ENCODE measurements around the gene ABCD1. TPM values are rescaled to one million over a fixed set of nuclear protein-coding genes. Genes with fewer than 3 reads are reported as not detected.

ABCD1 gene
- total RNA-seq, 1 donor from 2014 or later: 19.3 TPM

DNA sequence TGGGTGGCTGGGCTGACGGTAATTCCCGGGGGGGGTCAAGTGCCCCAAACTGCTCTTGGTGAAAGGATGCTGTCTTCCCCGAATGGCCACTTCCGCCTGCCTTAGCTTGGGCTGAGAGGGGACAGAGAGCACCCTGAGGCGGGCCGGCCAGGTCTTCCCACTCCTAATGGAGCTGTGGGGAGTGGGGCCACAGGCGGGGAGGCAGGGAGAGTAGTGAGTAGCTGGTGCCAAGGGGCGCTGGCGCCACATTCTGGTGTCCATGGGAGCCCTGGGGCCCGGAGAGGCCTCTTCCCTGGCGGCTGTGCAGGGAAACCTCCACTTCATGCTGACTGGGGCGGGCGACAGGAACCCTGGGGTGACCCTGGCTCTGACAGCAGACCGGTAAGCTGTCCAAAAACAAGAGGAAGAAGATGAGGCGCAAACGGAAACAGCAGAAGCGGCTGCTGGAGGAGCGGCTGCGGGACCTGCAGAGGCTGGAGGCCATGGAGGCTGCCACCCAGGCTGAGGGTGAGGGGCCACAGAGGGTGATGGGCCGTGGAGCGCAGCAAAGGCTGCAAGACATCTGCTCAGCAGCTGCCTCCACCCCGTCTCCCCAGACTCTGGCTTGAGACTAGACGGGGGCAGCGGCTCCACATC lies 58.8 kb downstream of the ABCD1 start:
- intact Hi-C loops (cut with micrococcal nuclease): no loop called here

- intact Hi-C loops (cut with micrococcal nuclease): no loop called here
Observed at GRCh38 chrX:153784325-153784967, 59.8 kb downstream of the ABCD1 start.

- intact Hi-C loops (cut with micrococcal nuclease): no loop called here
Observed at GRCh38 chrX:153786669-153787068, 62.0 kb downstream of the ABCD1 start.

DNA sequence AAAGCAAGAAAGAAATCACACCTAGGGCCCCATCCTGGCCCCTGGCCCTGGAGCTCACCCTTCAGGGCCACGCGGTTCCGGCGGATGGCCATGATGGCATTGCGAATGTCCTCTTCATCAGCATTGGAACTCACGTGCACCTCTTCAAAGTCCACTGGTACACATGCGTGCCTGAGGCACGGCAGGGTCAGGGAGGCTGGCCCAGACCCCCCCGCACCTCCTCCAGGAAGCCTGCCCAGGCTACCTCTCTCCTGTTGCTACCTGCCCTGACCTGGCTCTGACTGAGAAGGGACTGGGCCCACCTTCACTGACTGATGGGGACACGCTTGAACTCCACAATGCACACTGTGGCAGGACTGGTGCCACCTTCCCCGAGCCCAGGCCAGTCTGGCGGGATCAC lies 65.0 kb downstream of the ABCD1 start:
- intact Hi-C loops (cut with micrococcal nuclease): loop anchor here (5.0 kb wide), 1 partner anchor 192 kb away; the partner anchor contains the start of gene CCNQ

- intact Hi-C loops (cut with micrococcal nuclease): loop anchor here (5.0 kb wide), 1 partner anchor 194 kb away; the partner anchor contains the start of gene CCNQ
Observed at GRCh38 chrX:153791104-153791852, 66.6 kb downstream of the ABCD1 start.

DNA sequence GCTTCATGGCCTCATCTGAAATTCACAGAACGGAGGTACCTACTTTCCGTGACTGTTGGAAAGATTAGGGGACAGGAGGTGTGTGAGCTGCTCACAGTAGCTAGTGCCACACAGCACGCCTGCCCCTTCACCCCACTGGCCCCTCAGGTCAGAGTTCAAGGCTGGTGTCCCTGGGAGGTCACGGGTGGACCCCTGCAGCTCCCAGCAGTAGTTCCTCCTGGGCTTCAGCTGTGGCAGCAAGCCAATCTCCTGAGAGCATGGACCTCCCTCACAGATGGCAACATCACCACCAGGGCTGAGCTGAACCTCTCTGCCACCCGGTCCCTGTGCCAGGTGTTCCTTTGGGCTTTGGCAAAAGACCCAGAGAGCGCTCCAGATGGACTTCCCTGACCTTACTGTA lies 67.7 kb downstream of the ABCD1 start:
- intact Hi-C loops (cut with micrococcal nuclease): loop anchor here (5.0 kb wide), 1 partner anchor 195 kb away; the partner anchor contains the start of gene CCNQ

DNA sequence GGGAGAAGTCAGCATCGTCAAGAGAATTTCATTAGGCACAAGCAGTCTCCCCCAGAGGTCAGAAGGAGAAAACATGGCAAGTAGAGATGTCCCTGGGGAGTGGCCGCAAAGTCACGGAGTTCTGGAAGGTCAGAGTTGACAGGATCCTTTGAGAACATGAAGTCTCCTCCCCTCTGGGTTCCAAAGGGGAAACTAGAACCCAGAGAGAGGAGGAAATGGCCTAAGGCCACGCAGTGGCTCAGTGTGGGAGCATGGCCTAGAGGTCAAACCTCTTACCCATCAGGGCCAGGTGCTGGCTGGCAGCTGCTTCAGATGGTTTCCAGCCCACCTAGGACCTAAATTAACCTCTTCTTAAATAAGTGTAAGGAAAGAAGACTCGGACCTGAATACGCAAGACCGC lies 68.6 kb downstream of the ABCD1 start:
- intact Hi-C loops (cut with micrococcal nuclease): loop anchor here (5.0 kb wide), 1 partner anchor 196 kb away; the partner anchor contains the start of gene CCNQ

Other genes with a start within 250 kb of the ABCD1 start
- gene BGN, start 229.9 kb upstream of the ABCD1 start, total RNA-seq: not detected in 2 replicates
- gene ATP2B3, start 207.2 kb upstream of the ABCD1 start, total RNA-seq: 0.07 and 0.12 TPM in 2 replicates
- gene CCNQ, start 125.7 kb upstream of the ABCD1 start, total RNA-seq: 22.7 and 23.3 TPM in 2 replicates
- not detected in 2 replicates for gene DUSP9, start 77.7 kb upstream of the ABCD1 start, total RNA-seq
- gene PNCK, start 51.0 kb upstream of the ABCD1 start, total RNA-seq: not detected in 2 replicates
- gene SLC6A8, start 36.9 kb upstream of the ABCD1 start, total RNA-seq: 2.3 and 3.1 TPM in 2 replicates
- gene BCAP31, start 469 bp upstream of the ABCD1 start, total RNA-seq: 168 and 173 TPM in 2 replicates
- 0.34 and 0.80 TPM in 2 replicates for gene PLXNB3, start 39.4 kb downstream of the ABCD1 start, total RNA-seq
- not detected in 2 replicates for gene SRPK3, start 56.2 kb downstream of the ABCD1 start, total RNA-seq
- gene IDH3G, start 69.5 kb downstream of the ABCD1 start, total RNA-seq: 72.0 and 74.2 TPM in 2 replicates
- 286 and 299 TPM in 2 replicates for gene SSR4, start 69.8 kb downstream of the ABCD1 start, total RNA-seq
- gene PDZD4, start 105.7 kb downstream of the ABCD1 start, total RNA-seq: 0.39 and 0.66 TPM in 2 replicates
- 8.0 and 9.7 TPM in 2 replicates for gene L1CAM, start 161.3 kb downstream of the ABCD1 start, total RNA-seq
- gene AVPR2, start 179.8 kb downstream of the ABCD1 start, total RNA-seq: not detected in 2 replicates
- 281 and 285 TPM in 2 replicates for gene ARHGAP4, start 201.4 kb downstream of the ABCD1 start, total RNA-seq
- gene NAA10, start 210.2 kb downstream of the ABCD1 start, total RNA-seq: 87.4 and 88.4 TPM in 2 replicates
- 24.8 and 30.3 TPM in 2 replicates for gene RENBP, start 219.8 kb downstream of the ABCD1 start, total RNA-seq
- gene HCFC1, start 247.0 kb downstream of the ABCD1 start, total RNA-seq: 107 and 111 TPM in 2 replicates
- gene TMEM187, start 247.9 kb downstream of the ABCD1 start, total RNA-seq: 5.2 and 5.8 TPM in 2 replicates